Neural cell (in vitro differentiated cells): ENCODE data around the gene RCSD1. TPM values are rescaled to one million over a fixed set of nuclear protein-coding genes. Genes with fewer than 3 reads are reported as not detected.

Source experiments
- H2AFZ ChIP-seq: fragments of 200-600, 300-800 bp; sonication (generic), shearing (Covaris generic); 2 replicates; pipeline ENCODE4 v1.6.0; 2014; ENCODE audit warnings: low read depth, mild to moderate bottlenecking, antibody characterized with exemption, low read length, moderate library complexity
- H3F3A ChIP-seq: fragments of 200-600 bp; shearing (Covaris generic); 2 replicates; pipeline ENCODE4 v1.6.1; 2016; ENCODE audit warnings: mild to moderate bottlenecking, moderate library complexity, mixed read lengths, antibody characterized with exemption, low read length; ENCODE audit not compliant: insufficient read depth, poor library complexity, severe bottlenecking
- H3K27ac ChIP-seq: fragments of 200-600, 300-800 bp; sonication (generic), shearing (Covaris generic); 2 replicates; pipeline ENCODE4 v1.5.1; 2014; ENCODE audit warnings: mild to moderate bottlenecking, low read length, moderate library complexity
- H3K27me3 ChIP-seq: fragments of 300-800, 200-600 bp; sonication (generic), shearing (Covaris generic); 2 replicates; pipeline ENCODE4 v1.6.0; 2014; ENCODE audit warnings: mild to moderate bottlenecking, low read depth, low read length, moderate library complexity; ENCODE audit not compliant: insufficient read depth
- H3K36me3 ChIP-seq: fragments of 300-800, 200-600 bp; sonication (generic), shearing (Covaris generic); 2 replicates; pipeline ENCODE4 v1.5.1; 2014; ENCODE audit warnings: mild to moderate bottlenecking, antibody characterized with exemption, low read length, moderate library complexity; ENCODE audit not compliant: insufficient read depth
- H3K4me2 ChIP-seq: fragments of 300-800, 200-600 bp; sonication (generic), shearing (Covaris generic); 2 replicates; pipeline ENCODE4 v1.6.0; 2014; ENCODE audit warnings: mild to moderate bottlenecking, low read length
- H3K4me3 ChIP-seq: fragments of 300-800, 200-600 bp; sonication (generic), shearing (Covaris generic); 2 replicates; pipeline ENCODE4 v1.5.1; 2014; ENCODE audit warnings: mild to moderate bottlenecking, low read length, moderate library complexity
- H3K79me2 ChIP-seq: fragments of 200-600 bp; shearing (Covaris generic); replicated peaks from 2 replicates; pipeline ENCODE4 v1.6.0; 2014; ENCODE audit warnings: mild to moderate bottlenecking, low read length, moderate library complexity; ENCODE audit not compliant: insufficient read depth
- H3K9ac ChIP-seq: fragments of 300-800, 200-600 bp; sonication (generic), shearing (Covaris generic); 2 replicates; pipeline ENCODE4 v1.6.1; 2016; ENCODE audit warnings: mild to moderate bottlenecking, low read length, mixed read lengths
- H3K9me2 ChIP-seq: fragments of 200-600 bp; shearing (Covaris generic); 2 replicates; pipeline ENCODE4 v1.6.1; 2016; ENCODE audit warnings: mild to moderate bottlenecking, low read length, mixed read lengths; ENCODE audit not compliant: insufficient read depth
- H3K9me3 ChIP-seq: fragments of 200-600, 300-800 bp; sonication (generic), shearing (Covaris generic); 2 replicates; pipeline ENCODE4 v1.6.1; 2016; ENCODE audit warnings: mild to moderate bottlenecking, mixed run types, low read length, moderate library complexity, mixed read lengths
- H4K20me1 ChIP-seq: fragments of 200-600 bp; shearing (Covaris generic); 2 replicates; pipeline ENCODE4 v1.6.1; 2016; ENCODE audit warnings: mild to moderate bottlenecking, mixed run types; ENCODE audit not compliant: insufficient read depth
- EP300 ChIP-seq: fragments of 450-650 bp; conservative IDR thresholded peaks from 2 replicates; pipeline ENCODE4 v1.6.1; 2014; ENCODE audit warnings: antibody characterized with exemption, mild to moderate bottlenecking, moderate library complexity; ENCODE audit not compliant: poor library complexity, severe bottlenecking
- EZH2 ChIP-seq: fragments of 200-600, 300-800 bp; shearing (Covaris generic), sonication (generic); IDR thresholded peaks from 2 replicates; pipeline ENCODE4 v1.6.1; 2014; ENCODE audit warnings: antibody characterized with exemption, low read length, borderline replicate concordance, mild to moderate bottlenecking; ENCODE audit not compliant: insufficient read depth, poor library complexity, severe bottlenecking
- MXI1 ChIP-seq: fragments of 450-650 bp; conservative IDR thresholded peaks from 2 replicates; pipeline ENCODE4 v1.6.1; 2014; ENCODE audit warnings: antibody characterized with exemption, mild to moderate bottlenecking; ENCODE audit not compliant: poor library complexity, severe bottlenecking
- POLR2AphosphoS5 ChIP-seq: IDR thresholded peaks from 2 replicates; pipeline ENCODE4 v1.6.1; 2012
- RAD21 ChIP-seq: fragments of 450-650 bp; conservative IDR thresholded peaks from 2 replicates; pipeline ENCODE4 v1.6.1; 2014; ENCODE audit warnings: antibody characterized with exemption, mild to moderate bottlenecking, moderate library complexity
- SMC3 ChIP-seq: fragments of 450-650 bp; conservative IDR thresholded peaks from 2 replicates; pipeline ENCODE4 v1.6.1; 2014; ENCODE audit warnings: antibody characterized with exemption, mild to moderate bottlenecking, moderate library complexity; ENCODE audit not compliant: poor library complexity
- TAF1 ChIP-seq: IDR thresholded peaks from 2 replicates; pipeline ENCODE4 v1.6.1; 2012; ENCODE audit warnings: low read depth
- polyA plus RNA-seq: library from polyadenylated mRNA; depleted of rRNA; stranded (reverse); fragments of >200 nt; gene quantifications from 2 replicates; pipeline ENCODE4 v1.2.3, GENCODE V29; 2014
- TF ChIP-seq, protein P1 (sequence below): fragments of 450-650 bp; IDR thresholded peaks from 2 replicates; pipeline ENCODE4 v1.5.1; 2014; ENCODE audit warnings: antibody characterized with exemption, mild to moderate bottlenecking, moderate library complexity; ENCODE audit not compliant: poor library complexity, severe bottlenecking
- TF ChIP-seq, protein P2 (sequence below): IDR thresholded peaks from 2 replicates; pipeline ENCODE4 v1.6.1; 2012; ENCODE audit warnings: borderline replicate concordance

Gene RCSD1
- polyA plus RNA-seq, 1 donor from 2014 or later = not detected

DNA sequence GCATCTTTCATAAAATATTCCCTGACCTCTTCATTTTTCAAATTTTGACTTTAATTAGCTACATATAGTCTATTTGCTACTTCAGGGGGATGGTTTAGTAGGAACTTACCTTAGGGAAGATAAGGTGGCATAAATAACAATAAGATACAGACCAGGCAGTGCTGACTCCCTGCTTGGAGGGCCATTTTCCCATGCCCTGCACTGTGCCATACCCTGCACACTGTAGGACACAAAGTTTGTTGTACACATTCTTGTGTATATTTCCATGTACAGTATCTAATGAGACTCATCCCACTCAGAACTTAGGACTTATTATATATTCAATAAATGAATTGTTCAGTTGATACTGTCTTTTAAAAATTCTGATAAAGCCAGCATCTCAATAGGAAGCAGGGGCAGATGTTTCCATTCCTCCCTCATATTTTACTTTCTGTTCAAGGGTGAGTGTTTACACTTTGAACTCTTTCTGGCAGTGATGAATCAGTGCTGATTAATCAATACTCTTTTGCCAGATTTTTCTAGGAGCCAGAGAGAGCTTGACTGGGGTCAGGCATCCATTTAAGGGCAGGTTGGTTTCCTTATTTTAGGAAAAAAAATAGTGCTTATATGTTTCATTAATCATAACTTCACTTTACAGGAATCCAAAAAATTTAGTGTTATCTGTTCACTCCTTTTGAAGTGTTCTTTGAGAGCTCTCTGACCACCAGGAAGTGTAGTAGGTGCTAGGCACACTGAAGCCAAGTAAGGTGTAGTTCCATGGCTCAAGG lies 122.4 kb downstream of the RCSD1 start:
- H2AFZ ChIP-seq = no peak overlapping the region
- no peak overlapping the region for H3K27ac ChIP-seq
- H3K4me3 ChIP-seq = no peak overlapping the region
- H3K79me2 ChIP-seq = peaks cover 11% of the 10 kb centered on the region
- H3K9me3 ChIP-seq = no peaks in the 10 kb centered on the region
- no peaks in the 10 kb centered on the region for H3F3A ChIP-seq
- H3K4me2 ChIP-seq = no peak overlapping the region
- no peaks in the 10 kb centered on the region for H3K9me2 ChIP-seq
- TF ChIP-seq POLR2AphosphoS5 = no peak
- no peak for TF ChIP-seq EP300
- TF ChIP-seq, protein P1, sequence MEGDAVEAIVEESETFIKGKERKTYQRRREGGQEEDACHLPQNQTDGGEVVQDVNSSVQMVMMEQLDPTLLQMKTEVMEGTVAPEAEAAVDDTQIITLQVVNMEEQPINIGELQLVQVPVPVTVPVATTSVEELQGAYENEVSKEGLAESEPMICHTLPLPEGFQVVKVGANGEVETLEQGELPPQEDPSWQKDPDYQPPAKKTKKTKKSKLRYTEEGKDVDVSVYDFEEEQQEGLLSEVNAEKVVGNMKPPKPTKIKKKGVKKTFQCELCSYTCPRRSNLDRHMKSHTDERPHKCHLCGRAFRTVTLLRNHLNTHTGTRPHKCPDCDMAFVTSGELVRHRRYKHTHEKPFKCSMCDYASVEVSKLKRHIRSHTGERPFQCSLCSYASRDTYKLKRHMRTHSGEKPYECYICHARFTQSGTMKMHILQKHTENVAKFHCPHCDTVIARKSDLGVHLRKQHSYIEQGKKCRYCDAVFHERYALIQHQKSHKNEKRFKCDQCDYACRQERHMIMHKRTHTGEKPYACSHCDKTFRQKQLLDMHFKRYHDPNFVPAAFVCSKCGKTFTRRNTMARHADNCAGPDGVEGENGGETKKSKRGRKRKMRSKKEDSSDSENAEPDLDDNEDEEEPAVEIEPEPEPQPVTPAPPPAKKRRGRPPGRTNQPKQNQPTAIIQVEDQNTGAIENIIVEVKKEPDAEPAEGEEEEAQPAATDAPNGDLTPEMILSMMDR = no peak
- TF ChIP-seq MXI1 = no peak
- no peak for TF ChIP-seq SMC3
- TF ChIP-seq, protein P2, sequence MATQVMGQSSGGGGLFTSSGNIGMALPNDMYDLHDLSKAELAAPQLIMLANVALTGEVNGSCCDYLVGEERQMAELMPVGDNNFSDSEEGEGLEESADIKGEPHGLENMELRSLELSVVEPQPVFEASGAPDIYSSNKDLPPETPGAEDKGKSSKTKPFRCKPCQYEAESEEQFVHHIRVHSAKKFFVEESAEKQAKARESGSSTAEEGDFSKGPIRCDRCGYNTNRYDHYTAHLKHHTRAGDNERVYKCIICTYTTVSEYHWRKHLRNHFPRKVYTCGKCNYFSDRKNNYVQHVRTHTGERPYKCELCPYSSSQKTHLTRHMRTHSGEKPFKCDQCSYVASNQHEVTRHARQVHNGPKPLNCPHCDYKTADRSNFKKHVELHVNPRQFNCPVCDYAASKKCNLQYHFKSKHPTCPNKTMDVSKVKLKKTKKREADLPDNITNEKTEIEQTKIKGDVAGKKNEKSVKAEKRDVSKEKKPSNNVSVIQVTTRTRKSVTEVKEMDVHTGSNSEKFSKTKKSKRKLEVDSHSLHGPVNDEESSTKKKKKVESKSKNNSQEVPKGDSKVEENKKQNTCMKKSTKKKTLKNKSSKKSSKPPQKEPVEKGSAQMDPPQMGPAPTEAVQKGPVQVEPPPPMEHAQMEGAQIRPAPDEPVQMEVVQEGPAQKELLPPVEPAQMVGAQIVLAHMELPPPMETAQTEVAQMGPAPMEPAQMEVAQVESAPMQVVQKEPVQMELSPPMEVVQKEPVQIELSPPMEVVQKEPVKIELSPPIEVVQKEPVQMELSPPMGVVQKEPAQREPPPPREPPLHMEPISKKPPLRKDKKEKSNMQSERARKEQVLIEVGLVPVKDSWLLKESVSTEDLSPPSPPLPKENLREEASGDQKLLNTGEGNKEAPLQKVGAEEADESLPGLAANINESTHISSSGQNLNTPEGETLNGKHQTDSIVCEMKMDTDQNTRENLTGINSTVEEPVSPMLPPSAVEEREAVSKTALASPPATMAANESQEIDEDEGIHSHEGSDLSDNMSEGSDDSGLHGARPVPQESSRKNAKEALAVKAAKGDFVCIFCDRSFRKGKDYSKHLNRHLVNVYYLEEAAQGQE = no peak
- TF ChIP-seq TAF1 = no peak
- TF ChIP-seq EZH2 = no peak
- TF ChIP-seq RAD21 = no peak
- H4K20me1 ChIP-seq = no peaks in the 10 kb centered on the region
- no peak overlapping the region for H3K9ac ChIP-seq
- H3K27me3 ChIP-seq = no peaks in the 10 kb centered on the region
- no peaks in the 10 kb centered on the region for H3K36me3 ChIP-seq

DNA sequence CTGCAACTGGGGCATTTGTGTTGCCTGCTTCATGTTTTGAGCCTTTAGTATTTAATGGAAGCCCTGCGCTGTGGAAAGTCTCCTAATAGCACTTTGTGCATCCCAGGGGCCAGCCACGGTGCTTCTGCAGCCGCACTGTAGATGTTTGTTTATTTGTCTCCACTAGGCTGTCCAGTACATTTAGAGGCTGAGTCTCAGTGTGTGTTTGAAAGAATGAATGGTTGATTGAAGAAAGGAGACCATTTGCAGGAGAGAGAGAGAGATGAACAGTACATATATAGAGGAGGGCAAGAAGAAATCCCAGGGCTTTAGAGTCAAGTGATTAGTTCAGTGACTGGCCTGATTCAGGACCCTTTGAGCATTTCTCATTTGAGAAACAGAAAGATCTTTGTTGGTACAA lies 125.6 kb downstream of the RCSD1 start:
- Histone ChIP-seq H3K9me2 (no peaks in the 10 kb centered on the region), H3K27ac (no peak overlapping the region), H4K20me1 (no peaks in the 10 kb centered on the region), H3K4me2 (no peak overlapping the region), H3K79me2 (peaks cover 9% of the 10 kb centered on the region), H3K36me3 (no peaks in the 10 kb centered on the region), H3F3A (no peaks in the 10 kb centered on the region), H2AFZ (no peak overlapping the region), H3K4me3 (no peak overlapping the region), H3K9me3 (no peaks in the 10 kb centered on the region), H3K27me3 (no peaks in the 10 kb centered on the region), H3K9ac (no peak overlapping the region)
- TF ChIP-seq SMC3 (no peak), POLR2AphosphoS5 (no peak), MXI1 (no peak), TAF1 (no peak)

Other genes with a start within 250 kb of the RCSD1 start
- gene CD247, start 111.7 kb upstream of the RCSD1 start, polyA plus RNA-seq = 0.30 TPM in 1 of 2 replicates, not detected in the other
- gene CREG1, start 76.5 kb upstream of the RCSD1 start, polyA plus RNA-seq = 49.9 and 62.9 TPM in 2 replicates
- gene MPZL1, start 91.8 kb downstream of the RCSD1 start, polyA plus RNA-seq = 167 and 191 TPM in 2 replicates